ENCODE results near the gene KRTAP27-1.
A peak's percentile ranks its signal among the peaks of the same experiment; 100 is the strongest.

GRCh38 chr21:30340714-30341573 lies 3.5 kb upstream of the KRTAP27-1 start:
- TF ChIP-seq, protein P1, sequence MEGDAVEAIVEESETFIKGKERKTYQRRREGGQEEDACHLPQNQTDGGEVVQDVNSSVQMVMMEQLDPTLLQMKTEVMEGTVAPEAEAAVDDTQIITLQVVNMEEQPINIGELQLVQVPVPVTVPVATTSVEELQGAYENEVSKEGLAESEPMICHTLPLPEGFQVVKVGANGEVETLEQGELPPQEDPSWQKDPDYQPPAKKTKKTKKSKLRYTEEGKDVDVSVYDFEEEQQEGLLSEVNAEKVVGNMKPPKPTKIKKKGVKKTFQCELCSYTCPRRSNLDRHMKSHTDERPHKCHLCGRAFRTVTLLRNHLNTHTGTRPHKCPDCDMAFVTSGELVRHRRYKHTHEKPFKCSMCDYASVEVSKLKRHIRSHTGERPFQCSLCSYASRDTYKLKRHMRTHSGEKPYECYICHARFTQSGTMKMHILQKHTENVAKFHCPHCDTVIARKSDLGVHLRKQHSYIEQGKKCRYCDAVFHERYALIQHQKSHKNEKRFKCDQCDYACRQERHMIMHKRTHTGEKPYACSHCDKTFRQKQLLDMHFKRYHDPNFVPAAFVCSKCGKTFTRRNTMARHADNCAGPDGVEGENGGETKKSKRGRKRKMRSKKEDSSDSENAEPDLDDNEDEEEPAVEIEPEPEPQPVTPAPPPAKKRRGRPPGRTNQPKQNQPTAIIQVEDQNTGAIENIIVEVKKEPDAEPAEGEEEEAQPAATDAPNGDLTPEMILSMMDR (IDR thresholded peaks at IDR 0.05) = peak; percentile 42 to 73 (median 63)
- TF ChIP-seq POLR2A (IDR thresholded peaks at IDR 0.05) (no peak), EP300 (IDR thresholded peaks at IDR 0.05) (no peak)
